ENCODE data around the gene LPIN2.
"Not testable (repeated sequence)": the region's sequence is repeated elsewhere in the genome, so short reads cannot be mapped to it uniquely, and the experiment has no call there.

Gene LPIN2

DNA sequence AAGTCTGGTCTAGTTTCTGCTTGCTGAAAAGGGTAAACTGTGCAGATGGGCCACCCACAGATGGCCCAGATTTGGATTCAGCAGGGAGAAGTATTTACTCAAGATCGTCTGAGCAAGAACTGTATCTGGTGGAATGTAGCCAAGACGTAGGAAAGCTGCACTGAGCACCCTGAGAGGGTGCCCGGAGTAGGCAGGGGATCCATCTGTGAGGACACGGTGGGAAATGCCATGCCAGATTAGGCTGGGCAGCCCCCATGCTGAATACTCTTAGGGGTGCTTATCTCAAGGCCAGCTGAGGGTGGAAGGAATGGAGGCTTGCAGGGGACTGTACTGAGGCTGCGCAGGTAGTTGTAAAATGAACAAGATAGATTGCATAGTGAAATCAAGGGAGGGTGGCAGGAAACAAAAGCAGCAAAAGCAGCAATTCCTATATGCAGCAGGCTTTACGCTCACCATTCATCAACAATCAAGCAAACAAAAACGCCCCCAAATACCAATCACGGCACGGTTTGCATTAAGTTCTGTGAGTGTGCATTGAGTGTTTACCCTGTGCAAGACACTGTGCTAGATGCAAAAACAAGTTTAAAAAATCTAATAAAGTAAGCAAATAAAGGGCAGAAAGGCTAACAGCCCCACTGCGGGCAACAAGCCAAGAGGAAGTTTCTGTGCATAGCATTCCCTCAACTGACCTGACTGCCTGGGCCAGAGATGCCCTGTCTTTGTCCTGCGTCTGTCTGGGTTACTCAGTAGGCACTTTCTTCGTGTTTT, 32.2 kb upstream of the LPIN2 start:
- no peak for DNase-seq

DNA sequence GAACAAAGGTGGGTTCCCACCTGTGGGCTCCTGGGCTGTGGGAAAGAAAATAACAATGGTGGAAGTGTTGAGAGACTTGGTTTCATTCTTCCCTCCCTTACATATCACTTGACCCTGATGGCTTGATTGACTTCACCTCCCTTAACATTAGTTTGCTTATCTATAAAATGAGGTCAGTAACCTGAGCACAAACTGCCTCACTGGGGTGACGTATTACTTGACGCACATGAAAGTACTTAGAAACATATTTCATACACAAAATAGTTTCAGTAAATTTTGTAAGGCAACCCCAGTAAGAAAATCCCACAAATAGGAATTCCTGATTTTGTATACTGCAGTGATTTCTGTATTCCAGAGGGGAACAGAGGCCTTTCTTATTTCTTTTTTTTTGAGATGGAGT, 29.4 kb upstream of the LPIN2 start:
- DNase-seq: no peak

DNA sequence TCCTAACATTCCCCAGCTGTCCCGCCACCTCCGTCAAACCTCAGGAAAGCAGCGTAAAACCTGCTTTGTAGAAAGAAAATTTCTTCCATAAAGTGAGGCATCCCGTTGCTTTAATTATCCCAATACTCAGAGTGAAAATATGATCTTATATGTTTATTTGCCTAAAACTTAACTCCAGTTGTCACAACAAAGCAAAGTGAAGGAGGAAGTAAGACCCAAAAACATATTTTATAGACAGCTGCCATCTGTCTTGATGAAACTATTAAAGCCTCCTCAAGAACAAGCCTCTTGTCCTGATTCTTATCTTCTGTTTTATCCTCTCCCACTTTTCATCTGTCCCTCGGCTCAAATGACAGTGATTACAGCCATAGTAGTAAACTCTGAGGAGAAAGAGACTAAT, 28.9 kb upstream of the LPIN2 start:
- DNase-seq: no peak

DNA sequence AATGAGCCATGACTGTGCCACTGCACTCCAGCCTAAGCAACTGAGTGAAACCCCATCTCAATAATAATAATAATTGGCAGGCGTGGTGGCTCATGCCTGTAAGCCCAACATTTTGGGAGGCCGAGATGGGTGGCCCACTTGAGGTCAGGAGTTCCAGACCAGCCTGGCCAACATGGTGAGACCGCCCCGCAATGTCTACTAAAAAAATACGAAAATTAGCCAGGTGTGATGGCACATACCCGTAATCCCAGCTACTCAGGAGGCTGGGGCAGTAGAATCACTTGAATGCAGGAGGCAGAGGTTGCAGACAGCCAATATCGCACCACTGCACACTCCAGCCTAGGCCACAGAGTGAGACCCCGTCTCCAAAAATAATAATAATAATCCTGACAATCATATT, 27.9 kb upstream of the LPIN2 start:
- no peak for DNase-seq

DNA sequence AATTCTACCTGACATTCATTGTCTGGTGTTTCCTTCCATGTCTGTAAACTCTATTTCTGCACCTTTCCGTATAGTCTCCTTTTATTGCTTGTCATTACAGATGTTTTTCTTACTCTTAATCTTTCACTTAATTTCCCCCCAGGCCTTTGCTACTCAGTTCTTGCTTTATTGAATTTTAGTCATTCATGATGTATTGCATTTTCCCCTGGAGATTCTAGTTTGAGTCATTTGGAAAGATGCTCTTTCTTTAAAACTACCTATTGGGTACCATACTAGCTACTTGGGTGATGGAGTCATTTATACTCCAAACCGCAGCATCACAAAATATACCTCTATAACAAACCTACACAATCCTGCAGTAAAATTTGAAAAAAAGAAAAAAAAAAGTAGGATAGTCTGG, 27.2 kb upstream of the LPIN2 start:
- DNase-seq: no peak

DNA sequence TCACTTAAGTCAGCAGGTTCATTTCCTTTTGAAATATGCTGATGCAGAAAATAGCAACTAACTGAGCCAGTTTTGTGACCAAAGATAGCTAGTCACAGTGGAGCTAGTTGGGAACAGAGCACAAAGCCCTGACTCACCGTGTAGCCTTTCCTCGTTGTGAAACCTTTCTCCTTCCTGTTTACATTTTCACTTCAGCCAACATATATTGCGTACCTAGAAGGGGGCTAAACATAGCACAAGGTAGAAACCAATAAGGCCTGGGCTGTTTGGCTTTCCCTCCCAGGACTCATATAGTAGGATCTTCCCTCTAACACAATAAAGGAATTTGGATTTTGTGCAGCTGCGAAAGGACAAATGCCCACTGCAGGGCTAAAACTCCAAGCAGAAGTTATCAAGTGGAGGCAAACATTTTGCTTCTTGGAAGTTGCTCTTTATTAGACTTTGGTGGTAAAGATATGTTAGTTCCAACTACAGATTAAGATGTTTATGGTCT, 24.5 kb upstream of the LPIN2 start:
- DNase-seq: peak; percentile 18

DNA sequence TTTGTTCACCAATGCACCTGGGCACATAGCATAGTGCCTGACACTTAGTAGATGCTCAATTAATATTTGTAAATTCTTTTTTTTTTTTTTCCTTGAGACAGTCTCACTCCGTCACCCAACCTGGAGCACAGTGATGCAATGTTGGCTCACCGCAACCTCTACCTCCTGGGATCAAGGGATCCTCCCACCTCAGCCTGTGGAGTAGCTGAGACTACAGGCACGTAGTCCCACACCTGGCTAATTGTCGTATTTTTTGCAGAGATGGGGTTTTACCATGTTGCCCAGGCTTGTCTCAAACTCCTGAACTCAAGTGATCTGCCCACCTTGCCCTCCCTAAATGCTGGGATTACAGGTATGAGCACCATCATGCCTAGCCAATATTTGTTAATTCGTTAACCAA, 23.2 kb upstream of the LPIN2 start:
- DNase-seq: no peak

DNA sequence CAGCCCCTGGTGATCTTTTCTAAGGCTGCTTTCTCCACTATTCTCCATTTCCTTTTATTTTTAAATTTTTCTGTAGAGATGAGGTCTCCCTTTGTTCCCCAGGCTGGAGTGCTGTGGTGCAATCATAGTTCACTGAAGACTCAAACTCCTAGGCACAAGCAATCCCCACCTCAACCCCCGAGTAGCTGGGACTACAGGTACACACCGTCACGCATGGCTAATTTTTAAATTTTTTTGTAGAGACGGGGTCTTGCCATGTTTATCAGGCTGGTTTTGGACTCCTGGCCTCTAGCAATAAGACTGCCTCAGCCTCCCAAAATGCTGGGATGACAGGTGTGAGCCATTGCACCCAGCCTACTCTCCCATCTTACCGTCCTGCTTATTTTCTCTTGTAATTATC, 22.7 kb upstream of the LPIN2 start:
- no peak for DNase-seq

DNA sequence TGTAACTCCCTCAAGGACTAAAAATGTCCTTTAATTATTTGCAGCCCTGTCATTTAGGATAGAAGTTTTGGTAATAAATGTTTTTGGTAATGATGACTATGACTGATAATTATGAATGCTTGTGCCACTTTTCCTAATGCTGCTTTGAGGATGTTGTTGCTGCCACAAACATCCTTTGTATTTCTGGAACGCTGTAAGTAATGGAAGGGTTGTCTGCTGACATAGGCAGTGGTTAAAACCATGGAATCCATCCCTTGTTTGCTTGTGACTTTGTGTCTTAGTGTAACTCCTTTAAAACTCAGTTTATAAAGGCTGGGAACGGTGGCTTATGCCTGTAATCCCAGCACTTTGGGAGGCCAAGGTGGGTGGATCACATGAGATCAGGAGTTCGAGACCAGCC, 19.8 kb upstream of the LPIN2 start:
- DNase-seq: no peak

DNA sequence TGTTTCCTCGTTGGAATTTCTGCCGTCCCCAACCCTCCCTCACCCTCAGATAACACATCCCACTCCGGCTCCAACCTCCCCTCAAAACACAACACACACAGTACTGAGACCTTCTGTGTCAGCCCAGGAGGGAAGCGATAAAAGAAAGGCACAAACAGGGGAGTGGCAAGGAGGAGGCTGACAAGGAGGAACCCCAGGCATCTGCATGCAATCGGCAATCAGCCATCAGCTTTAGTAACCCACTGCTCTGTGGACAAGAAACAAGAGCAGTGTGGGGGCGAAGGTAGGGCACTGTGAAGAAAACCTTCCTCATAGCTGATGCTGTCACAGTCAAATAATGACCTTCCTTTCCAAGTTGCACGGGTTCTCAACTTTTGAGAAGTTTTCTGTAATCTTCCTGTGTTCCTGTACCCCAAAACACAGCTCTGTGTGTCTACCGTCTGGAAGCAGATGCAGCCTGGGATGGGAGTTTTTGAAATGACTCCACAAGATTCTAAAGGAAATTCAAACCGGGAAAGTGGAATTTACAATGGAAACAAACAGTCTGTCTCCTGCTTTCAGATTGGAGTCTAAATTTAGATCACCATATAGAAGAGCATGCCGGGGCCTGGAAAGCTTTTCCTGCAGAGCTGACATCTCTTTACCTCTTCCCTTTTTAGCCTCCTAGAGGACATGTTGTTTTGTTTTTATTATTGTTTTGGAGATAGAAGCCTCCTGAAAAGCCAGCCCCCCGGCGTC, 16.4 kb upstream of the LPIN2 start:
- DNase-seq: no peak

DNA sequence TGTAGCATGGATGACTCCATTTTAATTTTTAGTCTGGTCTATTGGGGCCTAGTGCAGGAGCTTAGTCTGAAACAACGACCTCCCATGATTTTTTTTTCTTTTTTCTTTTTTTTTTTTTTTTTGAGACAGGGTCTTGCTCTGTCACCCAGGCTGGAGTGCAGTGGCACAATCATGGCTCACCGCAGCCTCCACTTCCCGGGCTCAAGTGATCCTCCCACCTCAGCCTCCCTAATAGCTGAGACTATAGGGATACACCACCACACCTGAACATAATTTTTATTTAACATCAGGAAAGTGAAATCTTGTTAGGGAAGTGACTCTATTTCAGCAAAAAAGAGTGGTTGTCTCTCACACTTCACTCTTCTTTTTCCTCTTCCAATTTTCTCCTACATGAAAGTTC, 15.2 kb upstream of the LPIN2 start:
- not testable (repeated sequence) for DNase-seq

DNA sequence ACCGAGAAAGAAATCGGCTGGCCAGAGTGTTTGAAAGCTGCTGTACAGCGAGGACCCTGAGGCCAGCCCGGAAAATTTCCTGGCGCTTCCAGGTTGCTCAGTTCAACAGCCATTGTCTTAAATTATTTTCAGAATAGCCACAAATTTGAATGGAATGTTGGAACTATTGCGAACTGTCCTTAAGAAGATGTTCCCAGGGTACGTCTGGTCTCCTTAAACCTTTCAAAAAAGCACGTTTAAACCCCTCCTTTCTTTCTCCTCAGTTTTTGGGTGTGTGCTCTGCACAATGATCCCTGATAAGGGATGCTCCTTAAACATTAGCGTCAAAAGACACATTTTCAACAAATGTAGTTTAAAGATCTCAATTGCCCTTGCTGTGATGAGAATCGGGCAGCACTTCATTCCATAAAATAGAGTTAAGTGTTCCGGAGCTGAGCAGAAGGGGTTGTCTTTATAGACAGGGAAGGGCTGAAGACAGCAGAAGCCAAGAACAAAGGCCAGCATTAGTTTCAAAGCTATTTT, 14.5 kb upstream of the LPIN2 start:
- DNase-seq: no peak

DNA sequence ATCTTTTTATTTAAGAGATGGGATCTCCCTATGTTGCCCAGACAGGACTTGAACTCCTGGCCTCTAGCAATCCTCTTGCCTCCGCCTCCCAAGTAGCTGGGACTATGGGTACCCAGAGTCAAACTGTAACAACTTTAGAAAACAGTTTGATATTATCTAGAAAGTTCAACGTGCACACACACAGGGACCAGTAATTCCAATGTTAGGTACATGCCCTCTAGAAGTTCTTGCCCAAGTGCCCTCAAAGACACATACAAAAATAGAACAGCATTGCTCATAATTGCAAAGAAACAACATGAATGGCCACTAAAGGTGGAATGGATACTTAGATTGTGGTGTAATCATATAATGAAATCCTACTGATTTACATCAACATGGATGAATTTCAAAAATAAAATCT, 12.6 kb upstream of the LPIN2 start:
- DNase-seq: no peak

DNA sequence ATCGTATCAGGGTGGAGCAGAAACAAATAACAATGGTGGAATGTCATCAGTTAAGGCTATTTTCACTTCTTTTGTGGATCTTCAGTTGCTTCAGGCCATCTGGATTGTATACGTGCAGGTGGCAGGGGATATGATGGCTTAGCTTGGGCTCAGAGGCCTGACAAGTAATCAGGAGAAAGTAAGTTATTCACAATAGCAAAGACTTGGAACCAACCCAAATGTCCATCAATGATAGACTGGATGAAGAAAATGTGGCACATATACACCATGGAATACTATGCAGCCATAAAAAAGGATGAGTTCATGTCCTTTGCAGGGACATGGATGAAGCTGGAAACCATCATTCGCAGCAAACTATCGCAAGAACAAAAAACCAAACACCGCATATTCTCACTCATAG, 10.7 kb upstream of the LPIN2 start:
- not testable (repeated sequence) for DNase-seq

DNA sequence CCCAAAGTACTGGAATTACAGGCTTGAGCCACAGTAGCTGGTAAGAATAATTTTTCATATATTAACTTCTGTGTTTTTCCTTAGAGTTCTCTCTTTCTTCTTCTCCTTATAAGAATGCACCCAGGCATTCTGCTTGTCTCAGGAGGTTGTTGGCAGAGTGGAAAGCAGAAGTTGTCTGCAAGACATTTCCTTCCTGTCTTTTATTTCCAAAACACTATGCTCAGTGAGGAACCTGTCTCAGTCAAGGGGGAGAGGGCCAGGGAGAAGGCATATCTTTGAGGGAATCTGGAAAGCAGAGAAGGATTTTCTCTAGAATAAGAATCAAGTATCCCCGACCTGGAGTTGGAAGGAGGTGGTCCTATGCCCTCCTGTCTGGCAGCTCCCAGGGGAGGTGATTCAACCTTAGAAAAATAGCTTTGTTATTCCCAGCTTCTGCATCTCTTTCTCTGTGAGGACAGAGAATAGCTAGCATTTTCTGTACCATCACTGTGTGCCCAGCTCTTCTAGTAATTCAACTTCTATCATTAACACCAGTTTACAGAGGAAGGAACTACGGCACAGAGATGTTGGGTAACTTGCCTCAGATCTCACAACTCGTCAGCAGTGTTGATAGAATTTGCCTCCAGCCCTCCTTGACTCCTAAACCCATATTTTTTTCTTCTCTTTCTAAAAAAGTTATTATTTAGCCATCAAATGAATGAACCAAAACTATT, 3.8 kb upstream of the LPIN2 start:
- no peak for DNase-seq

DNA sequence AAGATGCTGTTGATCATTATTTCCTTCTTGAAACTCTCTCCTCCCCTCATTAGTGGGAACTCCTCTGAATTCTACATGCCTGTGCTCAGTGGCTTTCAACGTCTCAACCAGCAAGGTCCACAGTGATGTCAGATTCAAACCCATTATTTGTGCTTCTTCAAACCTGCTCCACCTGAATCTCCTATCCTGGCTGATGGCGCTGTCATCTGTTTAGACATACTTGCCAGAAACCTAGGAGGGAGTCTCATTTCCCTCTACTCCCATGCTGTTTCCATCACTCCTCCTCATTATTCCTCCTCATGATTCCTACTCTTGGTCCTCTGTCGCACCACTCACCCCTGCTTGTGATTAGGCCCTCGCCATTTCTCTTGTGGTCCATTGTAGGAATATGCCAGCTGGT, 2.9 kb upstream of the LPIN2 start:
- DNase-seq: no peak

DNA sequence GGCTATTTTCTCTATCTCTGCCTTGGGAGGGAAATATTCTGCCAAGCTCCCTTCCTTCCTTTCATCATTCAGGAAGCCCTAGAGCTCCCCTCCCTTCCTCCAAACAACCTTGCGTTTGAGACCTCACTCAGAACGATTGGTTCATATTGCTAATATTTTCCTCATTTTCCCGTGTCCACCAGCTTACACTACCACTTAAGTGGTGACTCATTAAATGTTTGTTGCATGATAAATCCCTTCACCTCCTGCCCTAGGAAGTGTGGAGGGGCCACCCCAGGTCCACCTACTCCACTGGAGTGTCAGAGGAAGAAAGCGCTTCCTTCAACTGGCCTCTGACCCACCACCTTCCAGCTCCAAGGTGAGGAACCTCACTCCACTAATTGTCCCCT, 2.3 kb upstream of the LPIN2 start:
- DNase-seq: no peak

DNA sequence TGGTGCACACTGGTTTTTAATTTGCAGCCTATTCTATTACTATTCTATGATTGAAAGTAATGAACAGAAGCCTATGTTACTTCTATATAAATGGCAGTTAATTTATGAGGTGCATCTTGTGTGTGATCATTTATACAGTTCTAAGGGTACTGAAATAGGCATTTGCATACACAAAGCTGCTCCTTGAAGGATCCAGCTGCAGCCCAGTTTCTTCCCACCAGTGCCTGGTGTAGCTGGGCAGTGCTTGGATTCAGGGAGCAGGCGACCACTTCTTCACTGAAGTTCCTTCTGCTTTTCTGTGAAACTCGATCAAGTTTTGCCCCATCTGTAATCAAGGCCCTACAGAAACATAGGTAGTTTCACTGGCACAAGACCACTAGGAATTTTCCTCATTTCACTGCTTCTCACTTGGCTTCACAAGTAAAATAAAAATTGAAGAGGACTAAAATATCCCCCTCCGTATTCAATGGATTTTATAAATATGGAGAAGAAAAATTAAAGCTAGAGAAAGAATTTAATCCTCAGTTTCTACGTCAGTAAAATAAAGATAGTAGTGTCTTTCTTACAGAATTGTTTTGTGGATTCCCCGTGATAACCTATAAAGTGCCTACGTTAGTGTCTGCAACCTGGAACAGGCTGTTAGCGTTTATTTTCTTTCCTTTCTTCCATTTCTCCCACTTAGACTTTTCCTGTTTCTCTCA, 1.7 kb upstream of the LPIN2 start:
- no peak for DNase-seq

DNA sequence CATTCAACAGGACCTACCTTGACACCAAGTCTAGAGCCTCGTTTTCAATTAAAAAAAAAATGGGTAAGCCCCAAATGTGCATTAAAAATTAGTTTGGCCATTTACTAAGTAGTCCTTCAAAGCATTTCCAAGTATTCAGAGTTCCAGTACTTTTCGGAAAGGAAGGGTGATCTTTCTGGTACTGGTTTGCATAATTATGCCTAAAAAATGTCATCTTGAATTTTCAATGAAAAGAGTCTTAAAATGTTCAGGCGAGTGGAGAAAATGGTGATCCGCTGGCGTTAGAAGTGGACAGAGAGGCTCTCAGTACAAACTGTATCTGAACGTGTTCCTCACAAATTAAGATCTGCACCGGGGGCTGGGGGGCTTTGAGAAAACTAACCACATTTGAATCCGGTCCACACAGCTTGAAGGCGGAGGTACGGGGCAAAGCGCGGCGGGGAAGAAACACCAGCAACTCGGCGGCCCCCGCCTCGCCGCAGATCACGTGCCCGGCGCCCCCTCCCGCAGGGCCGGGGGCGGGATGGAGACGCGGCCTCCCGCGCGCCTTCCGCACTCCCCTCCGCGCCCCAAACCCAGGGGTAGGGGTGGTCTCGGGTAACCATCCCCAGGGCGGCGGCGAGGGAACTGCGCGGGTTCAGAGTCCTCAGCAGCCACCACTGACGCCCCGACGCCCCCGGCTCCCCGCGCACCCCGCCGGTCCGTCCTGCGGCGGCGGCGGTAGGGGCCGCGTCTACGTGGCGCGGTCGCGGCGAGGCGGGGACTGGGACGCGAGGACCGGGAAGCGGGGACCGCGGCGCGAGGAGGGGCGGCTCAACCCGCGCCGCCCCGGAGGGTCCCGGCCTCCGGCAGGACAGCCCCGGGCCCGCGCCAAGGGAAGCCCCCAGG, 564 bp downstream of the LPIN2 start:
- DNase-seq: peak; percentile 62

DNA sequence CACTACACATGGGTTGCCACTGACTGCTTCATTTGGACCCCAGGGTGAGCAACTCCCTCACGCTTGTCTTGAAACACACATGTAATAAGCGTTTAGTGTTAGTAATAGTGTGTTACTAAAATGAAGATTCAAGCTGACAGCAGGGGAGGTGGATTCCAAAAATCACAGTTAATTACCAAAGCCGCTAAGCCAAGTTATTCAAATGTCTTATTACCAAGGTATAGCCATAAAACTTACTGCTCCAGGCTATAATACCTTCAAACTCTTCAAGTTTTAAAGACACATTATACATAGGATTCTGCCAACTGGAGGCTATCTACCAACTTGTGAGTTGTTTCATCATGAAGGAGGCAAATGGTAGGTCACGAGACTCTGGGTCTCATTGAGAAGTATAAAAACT, 2.9 kb downstream of the LPIN2 start:
- DNase-seq: no peak

DNA sequence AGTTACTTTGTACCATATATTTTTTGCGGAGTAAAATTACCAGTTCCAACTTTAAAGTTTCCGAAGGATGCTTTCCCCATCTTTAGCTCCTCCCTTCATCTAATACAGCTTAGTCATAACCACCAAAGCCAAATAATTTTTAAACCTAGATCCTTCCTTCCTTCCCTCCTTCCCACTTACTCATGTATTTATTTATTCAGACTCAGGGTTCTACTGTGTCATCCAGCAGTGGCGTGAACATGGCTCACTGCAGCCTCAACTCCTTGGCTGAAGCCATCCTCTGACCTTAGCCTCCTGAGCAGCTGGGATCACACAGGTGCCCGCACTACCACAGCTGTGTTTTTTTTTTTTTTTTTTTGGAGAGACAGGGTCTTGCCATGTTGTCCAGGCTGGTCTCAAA, 4.4 kb downstream of the LPIN2 start:
- DNase-seq: no peak

DNA sequence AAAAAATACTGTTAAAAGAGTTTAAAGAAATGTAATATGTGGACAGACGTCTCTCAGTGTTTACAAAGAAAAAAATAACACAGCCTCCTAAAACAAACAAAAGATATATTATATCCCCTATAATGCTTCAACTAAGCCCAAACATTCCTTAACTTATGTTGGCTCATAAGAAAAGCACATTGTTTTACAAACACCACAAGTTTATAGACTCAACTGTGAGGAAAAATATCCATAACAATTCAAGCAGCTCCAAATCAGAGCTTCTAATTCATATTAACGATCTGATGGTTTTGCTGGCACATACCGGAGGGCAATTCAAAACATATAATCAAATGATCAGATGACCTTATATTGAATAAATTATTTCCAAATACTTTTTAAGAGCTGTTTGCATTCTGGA, 5.5 kb downstream of the LPIN2 start:
- DNase-seq: no peak
